ENCODE measurements around the gene APBA2.

GRCh38 chr15:28919201-28919635 lies 33.4 kb downstream of the APBA2 start:
- TF ChIP-seq CTCF (IDR thresholded peaks at IDR 0.05) = no peak
- no peak for TF ChIP-seq POLR2A (IDR thresholded peaks at IDR 0.05)

Data from heart left ventricle (tissue), 13 donors.